Testis (tissue), 2 donors: ENCODE measurements around the gene E2F3.

Experiments used
- CTCF ChIP-seq, 3 experiments: fragments of 450-650 bp in 2 of 3; fragments of 200-600 bp in 1 of 3; sonication (generic) in 1 of 3; IDR thresholded peaks; one replicate each; pipeline ENCODE4 v1.5.1; 2016 to 2019; ENCODE audit warnings: antibody characterized with exemption in 3 of 3, mild to moderate bottlenecking in 2 of 3, moderate library complexity in 1 of 3
- POLR2A ChIP-seq: fragments of 450-650 bp; IDR thresholded peaks from one replicate; pipeline ENCODE4 v1.6.1; 2017; ENCODE audit warnings: antibody characterized with exemption, mild to moderate bottlenecking, moderate library complexity

- TF ChIP-seq CTCF (IDR thresholded peaks at IDR 0.05) (no peak), POLR2A (no peak)
These were observed 79.6 kb downstream of the E2F3 start for GRCh38 chr6:20481281-20481680.
